NB4 (cell line): Measurements from ENCODE around the gene KCNG4.

Experiments
- MYC ChIP-seq: IDR thresholded peaks from 2 replicates; pipeline ENCODE4 v1.6.1; 2011; ENCODE audit warnings: low read depth, low read length
- POLR2A ChIP-seq: IDR thresholded peaks from 2 replicates; pipeline ENCODE4 v1.6.1; 2011; ENCODE audit warnings: mild to moderate bottlenecking; ENCODE audit not compliant: insufficient read length; ENCODE audit errors: extremely low read depth
- TF ChIP-seq, protein P1 (sequence below): IDR thresholded peaks from one replicate; pipeline ENCODE4 v1.5.1; 2012; ENCODE audit warnings: low read depth, low read length

DNA sequence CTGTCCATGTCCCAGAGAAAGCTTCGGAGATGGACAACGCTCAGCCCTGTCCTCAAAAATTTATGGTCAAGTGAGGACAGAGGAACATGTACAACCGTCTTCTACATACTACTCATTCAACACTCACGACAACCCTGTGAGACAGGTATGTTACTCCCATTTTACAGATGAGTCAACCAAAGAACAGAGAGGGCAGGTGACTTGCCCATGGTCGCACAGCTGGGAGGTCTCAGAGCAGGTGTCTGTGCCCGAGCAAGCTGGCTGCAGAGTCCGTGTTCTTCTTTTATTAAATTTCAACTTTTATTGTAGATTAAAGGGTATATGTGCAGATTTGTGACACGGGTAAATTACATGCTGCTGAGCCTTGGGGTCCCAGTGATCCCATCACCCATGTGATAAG lies 49.1 kb upstream of the KCNG4 start:
- TF ChIP-seq, protein P1, sequence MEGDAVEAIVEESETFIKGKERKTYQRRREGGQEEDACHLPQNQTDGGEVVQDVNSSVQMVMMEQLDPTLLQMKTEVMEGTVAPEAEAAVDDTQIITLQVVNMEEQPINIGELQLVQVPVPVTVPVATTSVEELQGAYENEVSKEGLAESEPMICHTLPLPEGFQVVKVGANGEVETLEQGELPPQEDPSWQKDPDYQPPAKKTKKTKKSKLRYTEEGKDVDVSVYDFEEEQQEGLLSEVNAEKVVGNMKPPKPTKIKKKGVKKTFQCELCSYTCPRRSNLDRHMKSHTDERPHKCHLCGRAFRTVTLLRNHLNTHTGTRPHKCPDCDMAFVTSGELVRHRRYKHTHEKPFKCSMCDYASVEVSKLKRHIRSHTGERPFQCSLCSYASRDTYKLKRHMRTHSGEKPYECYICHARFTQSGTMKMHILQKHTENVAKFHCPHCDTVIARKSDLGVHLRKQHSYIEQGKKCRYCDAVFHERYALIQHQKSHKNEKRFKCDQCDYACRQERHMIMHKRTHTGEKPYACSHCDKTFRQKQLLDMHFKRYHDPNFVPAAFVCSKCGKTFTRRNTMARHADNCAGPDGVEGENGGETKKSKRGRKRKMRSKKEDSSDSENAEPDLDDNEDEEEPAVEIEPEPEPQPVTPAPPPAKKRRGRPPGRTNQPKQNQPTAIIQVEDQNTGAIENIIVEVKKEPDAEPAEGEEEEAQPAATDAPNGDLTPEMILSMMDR, result no peak
- TF ChIP-seq POLR2A, result no peak
- TF ChIP-seq MYC, result no peak
